IPS-NIHi7 (cell line): ENCODE measurements around the gene ZNF362.

ENCODE experiments used
- DNase-seq: peaks from one replicate; pipeline ENCODE4 v3.0.0; 2012; ENCODE audit warnings: mixed read lengths; ENCODE audit errors: extremely low spot score

ZNF362 gene

DNA sequence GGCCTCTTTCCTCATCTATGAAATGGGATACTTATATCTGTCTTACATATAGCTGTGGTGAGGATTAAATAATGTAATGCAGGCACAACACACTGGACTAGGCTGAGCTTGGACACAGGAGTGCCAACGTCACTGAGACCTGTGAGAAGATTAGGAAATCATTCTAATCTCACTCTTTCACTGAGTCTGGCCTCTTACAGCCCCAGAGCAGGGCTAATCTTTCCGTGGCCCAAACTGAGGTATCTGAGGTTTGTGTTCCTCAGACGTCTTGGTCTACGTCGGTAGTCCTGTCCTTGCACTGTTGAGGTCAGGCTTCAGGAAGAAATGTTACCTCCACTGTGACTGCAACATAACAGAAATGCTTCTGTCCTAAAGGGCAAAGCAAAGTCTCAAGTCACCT, 87.2 kb downstream of the ZNF362 start:
- no peak for DNase-seq

DNA sequence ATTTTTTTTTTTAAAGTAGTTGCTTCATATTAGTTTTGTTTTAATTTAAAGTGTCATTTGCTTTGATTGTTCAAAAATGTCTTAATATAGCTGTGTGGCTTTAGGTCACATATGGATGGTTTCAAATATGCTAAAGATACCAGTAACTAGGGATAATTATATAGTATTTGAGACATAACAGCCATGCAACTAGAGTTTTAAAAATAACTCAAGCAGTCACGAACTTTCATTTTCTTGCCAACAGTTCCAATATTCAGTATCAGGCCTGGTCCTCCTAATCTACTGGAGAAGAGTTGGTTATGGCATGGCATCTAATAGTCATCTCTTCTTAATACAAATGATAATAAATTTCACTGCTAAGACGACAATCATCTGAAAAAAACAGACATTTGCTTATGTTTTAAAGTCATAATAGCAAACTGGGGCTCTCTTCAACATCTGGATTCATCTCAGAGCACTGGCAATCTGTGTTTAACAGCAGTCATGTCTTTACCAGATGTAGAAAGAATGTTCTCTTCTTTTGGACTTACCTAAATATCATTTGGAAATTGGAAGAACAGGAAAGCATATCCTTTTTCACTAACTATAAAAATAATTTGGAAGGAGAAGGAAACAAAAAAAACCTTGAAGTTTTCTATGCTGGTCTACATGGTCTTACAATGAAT, 88.7 kb downstream of the ZNF362 start:
- DNase-seq: no peak

DNA sequence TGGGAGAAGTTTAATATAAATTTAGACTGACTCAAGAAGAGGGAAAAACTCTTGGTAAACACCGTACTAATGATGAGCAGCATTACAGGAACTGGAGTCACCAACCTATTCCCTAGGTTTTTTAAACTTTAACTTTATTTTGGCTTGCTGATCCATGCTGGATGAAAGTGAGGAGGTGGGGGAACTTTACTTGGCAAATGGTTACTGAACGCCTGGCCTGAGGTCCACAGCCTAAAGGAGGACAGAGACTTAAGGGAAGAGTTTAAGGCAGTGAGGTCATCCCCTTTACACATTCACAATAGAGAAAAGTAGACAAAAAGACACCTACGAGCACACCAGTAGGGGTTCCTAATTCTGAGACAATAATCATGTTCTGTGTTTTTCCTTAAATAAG, 90.2 kb downstream of the ZNF362 start:
- DNase-seq: no peak

DNA sequence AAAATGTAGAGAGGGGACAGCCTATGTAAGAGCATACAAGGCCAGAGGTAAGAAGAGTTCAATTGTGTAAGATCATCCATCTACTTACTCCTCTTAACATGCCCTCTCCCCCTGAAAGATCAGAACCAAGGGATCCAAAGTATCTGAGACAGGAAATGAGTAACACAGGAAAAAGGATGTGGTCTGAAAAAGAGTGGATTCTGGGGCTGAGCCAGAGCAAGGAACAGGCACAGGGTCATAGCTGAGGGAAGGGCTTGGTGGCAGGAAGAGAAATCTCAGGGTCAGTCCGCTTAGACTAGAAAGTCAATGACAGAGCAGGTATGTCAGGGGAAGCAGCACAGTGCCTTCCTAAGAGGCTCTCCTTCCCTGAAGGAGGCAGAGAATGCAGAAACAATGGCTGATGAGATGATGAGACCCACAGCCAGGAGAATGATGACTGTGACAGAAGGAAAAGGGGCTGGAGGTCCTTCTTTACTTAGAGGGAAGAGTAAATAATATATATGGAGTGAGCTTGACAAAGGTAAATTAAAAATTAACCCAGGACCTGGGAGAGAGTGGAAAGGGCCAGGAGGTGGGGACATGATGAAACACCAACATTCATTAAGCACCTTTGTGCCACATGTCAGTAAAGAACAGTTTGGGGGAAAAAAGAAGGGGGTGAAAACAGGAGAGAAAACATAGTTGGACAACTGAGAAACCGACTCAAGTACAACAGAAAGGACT, 90.8 kb downstream of the ZNF362 start:
- no peak for DNase-seq

DNA sequence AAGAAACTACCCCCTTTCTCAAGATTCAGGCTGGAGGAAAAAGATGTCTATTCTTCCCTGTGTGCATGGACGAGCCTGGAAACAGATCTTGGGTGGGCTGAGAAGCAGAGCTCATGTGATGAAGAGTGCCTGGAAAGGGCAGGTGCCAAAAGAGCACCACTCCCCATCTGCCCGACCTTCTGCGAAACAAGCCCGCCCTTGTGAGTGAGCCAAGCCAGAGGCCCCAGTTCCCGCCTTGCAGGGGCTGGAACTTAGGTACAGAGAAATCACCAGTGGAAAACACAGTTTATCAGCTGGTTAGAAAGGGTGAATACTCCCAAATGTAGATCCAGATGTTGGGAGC, 91.3 kb downstream of the ZNF362 start:
- no peak for DNase-seq

DNA sequence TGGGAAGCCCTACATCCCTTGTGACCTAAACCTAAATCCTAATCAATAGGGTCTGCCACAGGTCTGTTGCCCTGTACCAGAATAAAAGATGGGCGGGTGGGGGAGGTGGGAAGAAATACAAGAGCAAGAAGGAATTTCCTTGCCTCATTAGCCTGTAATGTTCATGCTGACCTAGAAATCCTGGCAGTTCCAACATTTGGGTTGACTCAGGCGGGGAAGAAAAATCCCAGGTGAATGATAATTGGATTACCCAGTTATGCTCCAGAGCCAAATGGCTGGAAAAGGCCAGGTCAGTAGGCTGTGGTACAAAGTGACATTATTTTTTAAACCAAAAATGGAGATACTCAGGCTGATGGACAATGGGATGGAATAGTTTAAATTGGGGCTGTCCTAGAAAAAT, 91.9 kb downstream of the ZNF362 start:
- DNase-seq: no peak

DNA sequence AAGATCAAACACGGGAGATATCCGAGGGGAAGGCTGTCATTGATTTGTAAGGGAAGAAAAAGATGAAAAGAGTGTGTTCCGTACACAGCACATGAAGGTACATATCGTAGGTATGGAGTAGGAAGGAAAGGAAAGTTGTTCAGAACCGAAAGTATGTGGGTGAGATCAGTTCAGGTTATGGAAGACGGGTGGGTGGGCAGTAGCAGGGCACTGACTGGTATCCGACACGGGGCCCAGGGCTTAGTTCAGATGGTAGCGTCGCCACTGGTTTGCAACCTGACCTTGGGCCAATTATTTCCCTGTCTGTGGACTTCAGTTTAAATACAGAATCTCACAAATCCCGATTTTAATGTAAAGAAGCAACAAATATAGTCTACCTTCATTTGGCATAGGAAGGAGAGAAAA, 92.4 kb downstream of the ZNF362 start:
- DNase-seq: no peak

DNA sequence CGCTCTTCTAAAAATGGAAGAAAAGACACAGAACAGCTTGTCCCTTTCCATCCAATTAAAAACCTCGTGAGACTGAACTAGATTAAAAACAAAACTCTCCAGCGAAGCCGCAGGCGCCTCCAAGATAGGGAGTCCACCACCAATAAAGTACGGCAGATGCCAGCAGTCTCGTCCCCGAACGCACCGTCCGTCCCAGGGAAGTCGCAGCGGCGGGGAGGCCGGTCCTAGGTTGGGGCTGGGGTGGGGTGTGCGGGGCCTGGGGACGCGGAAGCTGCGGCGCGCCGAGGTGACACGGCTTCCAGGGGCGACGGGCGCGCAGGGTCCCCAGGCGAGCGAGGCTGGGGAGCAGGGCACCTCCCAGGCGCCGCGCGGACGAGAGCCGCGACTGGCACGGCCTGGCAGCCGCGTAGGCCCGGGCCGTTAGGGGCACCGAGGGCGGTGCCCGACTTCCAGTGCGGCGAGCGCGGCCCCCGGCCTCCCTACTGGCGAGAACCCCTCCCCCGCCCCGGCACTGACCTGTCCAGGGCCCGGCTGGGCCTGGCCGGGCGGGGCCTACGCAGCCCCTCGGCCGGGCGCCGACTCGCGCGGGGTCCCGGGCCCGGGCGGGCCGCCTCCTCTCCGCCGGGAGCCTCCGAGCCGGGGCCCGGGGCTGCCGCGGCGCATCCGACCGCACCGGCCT, 92.9 kb downstream of the ZNF362 start:
- DNase-seq: peak; percentile 27

DNA sequence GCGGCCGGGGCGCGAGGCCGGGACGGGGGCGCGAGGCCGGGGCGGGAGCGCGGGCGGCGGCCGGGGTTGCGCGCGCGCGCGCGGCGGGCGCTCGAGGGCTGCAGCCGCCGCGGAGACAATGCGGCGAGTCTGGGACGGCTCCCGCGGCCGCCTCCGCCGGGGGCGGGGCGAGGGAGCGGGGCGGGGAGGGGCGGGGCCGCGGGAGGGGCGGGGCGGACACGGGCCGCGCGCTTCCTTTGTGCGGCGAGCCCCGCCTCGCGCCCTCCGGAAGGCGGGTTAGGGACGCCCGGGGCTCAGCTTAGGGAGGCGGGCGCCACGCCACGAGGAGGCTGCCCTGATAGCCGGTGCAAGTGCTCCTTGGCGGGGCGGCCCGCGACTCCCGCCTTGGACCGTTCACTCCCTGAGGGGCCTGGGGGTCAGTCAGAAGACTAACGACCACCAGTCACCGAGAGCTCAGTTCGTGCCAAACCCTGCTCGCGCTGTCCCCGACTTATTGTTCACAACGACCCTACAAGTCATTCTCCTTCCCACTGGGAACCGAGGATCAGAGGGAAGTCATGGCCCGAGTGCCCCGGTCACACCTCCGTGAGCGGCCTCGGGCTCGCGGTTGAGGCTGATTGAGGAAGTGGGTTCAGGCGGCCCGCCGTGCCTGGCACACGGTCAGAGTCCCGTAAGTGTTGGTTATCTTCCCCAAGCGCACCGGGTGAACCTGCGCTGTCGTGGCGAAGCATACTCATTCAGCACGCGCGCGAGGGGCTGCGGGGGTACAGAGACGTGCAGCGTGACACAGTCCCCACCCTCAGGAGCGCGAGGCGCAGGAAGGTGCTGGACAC, 93.7 kb downstream of the ZNF362 start:
- DNase-seq: peak; percentile 91
